C4-2B (cell line): ENCODE data around the gene PLEKHG4.

Source experiments
- H3K27ac ChIP-seq: fragments of 450-650 bp; 2 replicates; pipeline ENCODE4 v1.5.1; 2017
- ZFX ChIP-seq: fragments of 450-650 bp; IDR thresholded peaks from 2 replicates; pipeline ENCODE4 v1.6.1; 2017
- TF ChIP-seq, protein P1 (sequence below): fragments of 450-650 bp; conservative IDR thresholded peaks from 2 replicates; pipeline ENCODE4 v1.5.1; 2017; ENCODE audit warnings: mild to moderate bottlenecking

PLEKHG4 gene

DNA sequence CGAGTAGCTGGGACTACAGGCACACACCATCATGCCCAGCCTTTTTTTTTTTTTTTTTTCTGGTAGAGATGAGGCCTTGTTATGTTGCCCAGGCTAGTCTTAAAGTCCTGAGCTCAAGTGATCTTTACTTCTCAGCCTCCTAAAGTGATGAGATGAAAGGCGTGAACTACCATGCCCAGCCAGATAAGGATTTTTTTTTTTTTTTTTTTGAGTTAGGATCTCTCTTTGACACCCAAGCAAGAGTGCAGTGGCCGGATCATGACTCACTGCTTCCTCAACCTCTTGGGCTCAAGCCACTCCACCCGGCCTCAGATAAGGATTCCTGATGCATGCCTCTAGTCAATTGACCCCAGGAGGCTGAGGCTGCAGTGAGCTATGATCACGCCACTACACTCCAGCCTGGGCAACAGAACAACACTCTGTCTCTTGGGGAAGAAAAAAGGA, 11.2 kb upstream of the PLEKHG4 start:
- H3K27ac ChIP-seq: no peak overlapping the region
- no peak for TF ChIP-seq ZFX
- TF ChIP-seq, protein P1, sequence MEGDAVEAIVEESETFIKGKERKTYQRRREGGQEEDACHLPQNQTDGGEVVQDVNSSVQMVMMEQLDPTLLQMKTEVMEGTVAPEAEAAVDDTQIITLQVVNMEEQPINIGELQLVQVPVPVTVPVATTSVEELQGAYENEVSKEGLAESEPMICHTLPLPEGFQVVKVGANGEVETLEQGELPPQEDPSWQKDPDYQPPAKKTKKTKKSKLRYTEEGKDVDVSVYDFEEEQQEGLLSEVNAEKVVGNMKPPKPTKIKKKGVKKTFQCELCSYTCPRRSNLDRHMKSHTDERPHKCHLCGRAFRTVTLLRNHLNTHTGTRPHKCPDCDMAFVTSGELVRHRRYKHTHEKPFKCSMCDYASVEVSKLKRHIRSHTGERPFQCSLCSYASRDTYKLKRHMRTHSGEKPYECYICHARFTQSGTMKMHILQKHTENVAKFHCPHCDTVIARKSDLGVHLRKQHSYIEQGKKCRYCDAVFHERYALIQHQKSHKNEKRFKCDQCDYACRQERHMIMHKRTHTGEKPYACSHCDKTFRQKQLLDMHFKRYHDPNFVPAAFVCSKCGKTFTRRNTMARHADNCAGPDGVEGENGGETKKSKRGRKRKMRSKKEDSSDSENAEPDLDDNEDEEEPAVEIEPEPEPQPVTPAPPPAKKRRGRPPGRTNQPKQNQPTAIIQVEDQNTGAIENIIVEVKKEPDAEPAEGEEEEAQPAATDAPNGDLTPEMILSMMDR: no peak

DNA sequence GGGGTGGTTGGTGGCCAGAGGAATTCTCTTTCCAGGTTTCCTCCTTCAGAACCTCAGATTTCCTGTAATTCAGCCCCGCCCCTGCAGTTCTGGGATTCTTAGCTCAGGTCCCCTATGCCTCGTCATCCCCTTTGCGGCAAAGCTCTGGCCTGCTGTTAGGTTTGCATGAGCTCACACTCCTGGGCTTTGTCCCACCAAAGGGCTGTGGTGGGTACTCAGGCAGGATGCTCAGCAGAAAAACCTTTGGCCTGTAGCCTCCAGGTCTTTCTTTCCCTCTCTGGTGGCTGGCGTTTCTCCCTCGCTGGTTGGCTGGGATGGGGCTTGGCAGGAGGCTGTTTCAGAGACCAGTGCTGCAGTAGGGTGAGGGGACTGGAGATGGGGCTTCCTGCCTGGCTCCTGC, 9.6 kb upstream of the PLEKHG4 start:
- H3K27ac ChIP-seq: no peak overlapping the region
- TF ChIP-seq ZFX: no peak
- TF ChIP-seq, protein P1: no peak

DNA sequence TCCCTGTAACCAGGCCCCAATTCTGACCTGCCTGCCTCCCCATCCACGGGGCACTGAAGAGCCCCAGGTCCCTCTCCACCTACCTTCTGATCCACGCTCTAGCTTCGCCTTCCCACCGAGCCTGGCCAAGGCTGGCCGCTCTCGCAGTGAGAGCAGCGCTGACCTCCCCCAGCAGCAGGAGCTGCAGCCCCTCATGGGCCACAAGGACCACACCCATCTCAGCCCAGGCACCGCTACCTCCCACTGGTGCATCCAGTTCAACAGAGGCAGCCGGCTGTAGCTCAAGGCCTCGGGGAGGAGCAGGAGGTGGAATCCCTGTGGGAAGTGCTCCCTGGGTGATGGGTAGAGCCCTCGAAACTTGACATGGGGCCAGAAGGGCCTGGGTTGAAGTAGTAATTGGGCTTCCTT, 8.4 kb upstream of the PLEKHG4 start:
- TF ChIP-seq ZFX: no peak
- TF ChIP-seq, protein P1: no peak
- no peak overlapping the region for H3K27ac ChIP-seq

DNA sequence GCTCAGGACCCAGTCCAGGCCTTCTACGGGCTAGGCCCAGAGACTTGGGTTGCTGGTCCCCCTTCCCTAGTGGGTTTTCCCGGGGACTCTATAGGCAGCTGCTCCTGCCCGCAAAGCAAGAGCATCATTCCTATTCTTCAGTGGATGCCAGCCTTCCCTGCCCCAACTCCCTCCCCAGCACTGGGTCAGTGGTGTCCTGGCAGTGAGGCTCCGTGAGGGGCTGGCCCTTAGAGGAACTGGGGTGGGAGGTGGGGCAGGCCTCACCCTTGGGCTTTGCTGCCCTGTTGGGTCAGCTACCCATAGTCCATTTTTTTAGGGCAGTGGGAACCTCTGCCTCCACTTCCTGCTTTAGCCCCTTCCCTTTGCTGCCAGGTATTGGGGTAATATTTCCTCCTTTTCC, 7.9 kb upstream of the PLEKHG4 start:
- TF ChIP-seq, protein P1: no peak
- TF ChIP-seq ZFX: no peak
- H3K27ac ChIP-seq: no peak overlapping the region

DNA sequence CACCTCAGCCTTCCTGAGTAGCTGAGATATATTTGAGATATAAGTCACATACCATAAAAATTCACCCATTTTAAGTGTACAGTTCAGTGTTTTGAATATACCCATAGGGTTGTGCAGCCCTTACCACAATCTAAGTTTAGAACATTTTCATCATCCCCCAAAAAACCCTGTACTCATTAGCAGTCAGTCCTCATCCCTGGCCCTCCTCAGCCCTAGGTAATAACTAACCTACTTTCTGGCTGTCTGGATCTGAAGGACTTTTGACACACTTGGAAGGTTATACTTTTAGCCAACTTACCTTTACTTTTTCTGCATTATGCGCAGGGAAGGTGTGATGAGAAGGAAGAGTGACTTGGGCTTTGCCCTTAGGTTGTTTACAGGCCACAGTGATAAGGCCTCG, 4.0 kb upstream of the PLEKHG4 start:
- no peak for TF ChIP-seq ZFX
- H3K27ac ChIP-seq: no peak overlapping the region

DNA sequence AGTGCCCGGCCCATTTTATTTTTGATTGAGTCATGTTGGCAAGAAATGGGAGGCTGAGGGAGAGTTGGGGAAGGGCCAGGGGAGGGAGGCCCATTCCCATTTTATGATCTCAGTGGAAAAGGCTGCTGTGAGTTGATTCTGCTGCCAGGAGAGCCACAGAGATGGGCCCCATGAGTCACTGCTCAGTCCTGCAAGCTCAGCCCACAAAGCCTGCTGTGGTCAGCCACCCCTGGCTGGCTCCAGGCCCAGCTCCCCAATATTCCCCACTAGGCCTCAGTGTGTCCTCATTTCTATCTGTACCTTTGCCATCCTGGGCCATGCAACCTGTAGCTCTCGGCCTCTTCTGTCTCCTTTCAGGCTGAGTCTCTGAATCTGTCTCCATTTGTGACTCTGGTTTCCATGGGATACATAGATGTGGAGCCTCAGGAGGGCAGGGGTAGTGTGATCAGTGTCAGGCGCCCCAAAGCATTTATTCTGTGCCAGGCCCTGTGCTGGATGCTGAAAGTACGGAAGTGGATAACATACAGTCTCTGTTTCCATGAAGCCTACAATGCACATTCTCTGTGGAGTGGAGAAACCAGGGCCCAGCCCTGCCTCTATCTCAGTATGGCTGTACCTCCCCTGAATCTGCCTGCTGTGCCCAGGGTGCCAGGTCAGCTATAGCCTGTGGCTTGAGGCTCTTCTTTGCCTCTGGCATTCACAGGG, 1.9 kb upstream of the PLEKHG4 start:
- TF ChIP-seq, protein P1: no peak
- no peak for TF ChIP-seq ZFX
- peak overlapping the region; percentile 96 for H3K27ac ChIP-seq

DNA sequence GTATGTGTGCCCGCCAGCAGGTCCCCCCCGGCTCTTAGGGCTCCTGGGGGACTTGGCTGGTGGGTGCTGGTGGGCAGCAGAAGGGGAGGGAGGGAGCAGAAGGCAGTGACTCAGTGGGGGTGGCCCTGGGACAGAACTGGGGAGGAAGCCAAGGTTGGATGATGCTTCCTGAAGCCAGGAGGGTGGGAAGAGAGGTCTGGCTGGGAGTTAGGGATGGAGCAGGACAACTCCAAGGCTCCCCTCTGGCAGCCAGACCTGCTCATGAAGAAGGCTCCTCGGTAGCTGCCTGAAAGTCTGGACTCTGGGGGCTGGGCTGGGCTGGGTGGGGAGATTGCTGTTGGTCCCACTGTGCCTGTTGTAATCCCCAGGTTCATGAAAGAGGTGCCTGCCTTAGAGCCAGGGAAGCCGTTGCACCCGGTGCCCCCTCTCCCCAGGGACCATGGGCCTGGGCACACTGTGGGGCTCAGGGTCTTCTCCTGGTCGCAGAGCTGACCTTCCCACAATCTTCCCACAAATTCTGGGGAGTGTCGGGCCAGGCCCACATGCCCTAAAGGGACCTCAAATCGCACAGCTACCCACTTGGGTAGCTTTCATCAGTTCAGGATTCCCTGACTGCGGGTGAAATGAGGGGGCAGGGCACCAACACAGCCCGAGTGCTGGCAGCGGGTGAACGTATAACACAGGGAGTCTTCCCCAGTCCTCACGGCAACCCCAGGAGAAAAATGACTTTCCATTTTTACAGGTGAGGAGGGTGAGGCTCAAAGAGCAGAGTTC, 1.1 kb upstream of the PLEKHG4 start:
- H3K27ac ChIP-seq: peak overlapping the region; percentile 96
- TF ChIP-seq, protein P1: no peak
- no peak for TF ChIP-seq ZFX
